HepG2 (cell line): ENCODE data around the gene CACNG7. TPM values are rescaled to one million over a fixed set of nuclear protein-coding genes. Genes with fewer than 3 reads are reported as not detected.

Experiments used
- MEIS2 ChIP-seq: sonication (generic); formaldehyde crosslinking; IDR thresholded peaks from 2 replicates; pipeline ENCODE4 v1.9.0; 2021; ENCODE audit warnings: mild to moderate bottlenecking, missing genetic modification reagents
- SAFB2 ChIP-seq: sonication (generic); formaldehyde crosslinking; IDR thresholded peaks from 2 replicates; pipeline ENCODE4 v1.5.1; 2020; ENCODE audit warnings: missing genetic modification reagents, low read depth, mild to moderate bottlenecking, borderline replicate concordance
- SRY ChIP-seq: sonication (generic); formaldehyde crosslinking; IDR thresholded peaks from 2 replicates; pipeline ENCODE4 v1.8.0; 2022; ENCODE audit warnings: mild to moderate bottlenecking, missing genetic modification reagents
- THAP11 ChIP-seq: IDR thresholded peaks from 2 replicates; pipeline ENCODE4 v1.6.1; 2016; ENCODE audit warnings: missing biosample characterization, missing genetic modification reagents
- ZBTB40 ChIP-seq, 2 experiments: fragments of 450-650 bp in 1 of 2; sonication (generic) in 1 of 2; formaldehyde crosslinking in 1 of 2; IDR thresholded peaks; 2 replicates each; pipeline versions ENCODE4 v1.6.1 to v1.8.0; 2016 to 2022; ENCODE audit warnings: antibody characterized with exemption in 1 of 2, mild to moderate bottlenecking in 1 of 2, missing genetic modification reagents in 1 of 2
- ZNF335 ChIP-seq: sonication (generic); formaldehyde crosslinking; IDR thresholded peaks from 2 replicates; pipeline ENCODE4 v1.4.0; 2020; ENCODE audit warnings: missing genetic modification reagents
- ZNF501 ChIP-seq: sonication (generic); formaldehyde crosslinking; IDR thresholded peaks from 2 replicates; pipeline ENCODE4 v1.5.1; 2020; ENCODE audit warnings: mild to moderate bottlenecking, moderate library complexity, missing genetic modification reagents
- ZNF567 ChIP-seq: sonication (generic); formaldehyde crosslinking; IDR thresholded peaks from 2 replicates; pipeline ENCODE4 v1.8.1; 2023; ENCODE audit warnings: mild to moderate bottlenecking, missing genetic modification reagents, borderline replicate concordance
- polyA plus RNA-seq, 8 experiments: library from polyadenylated mRNA; depleted of rRNA in 3 of 8; stranded (reverse) in 7 of 8; unstranded in 1 of 8; fragments of >200 nt; fragmentation: Illumina TruSeq in 4 of 8; extraction: Trizol in 4 of 8; gene quantifications; 2 replicates each; pipeline versions ENCODE4 v1.2.1 to v1.2.3, GENCODE V29; 2011 to 2016; ENCODE audit warnings: low read depth in 4 of 8, missing spikeins in 1 of 8, mixed read lengths in 1 of 8; ENCODE audit not compliant: insufficient read depth in 1 of 8
- total RNA-seq, 5 experiments: library from RNA; depleted of rRNA; stranded (reverse); fragments of >200 nt; fragmentation: Illumina TruSeq; extraction: Trizol; gene quantifications; 2 replicates each; pipeline ENCODE4 v1.2.3, GENCODE V29; 2016; ENCODE audit warnings: low read depth in 1 of 5
- TF ChIP-seq, protein P1 (sequence below): sonication (generic); formaldehyde crosslinking; IDR thresholded peaks from 2 replicates; pipeline ENCODE4 v1.8.1; 2023; ENCODE audit warnings: mild to moderate bottlenecking, missing genetic modification reagents
- TF ChIP-seq, protein P2 (sequence below): IDR thresholded peaks from 2 replicates; pipeline ENCODE4 v1.6.1; 2016; ENCODE audit warnings: mild to moderate bottlenecking
- TF ChIP-seq, protein P3 (sequence below), 2 experiments: sonication (generic) in 1 of 2; formaldehyde crosslinking in 1 of 2; IDR thresholded peaks; 2 replicates each; pipeline versions ENCODE4 v1.5.1 to v1.6.1; 2011 to 2020; ENCODE audit warnings: borderline replicate concordance in 1 of 2, low read depth in 1 of 2, low read length in 1 of 2, mild to moderate bottlenecking in 1 of 2, missing genetic modification reagents in 1 of 2, moderate library complexity in 1 of 2

Gene CACNG7
- total and polyA plus RNA-seq, 2 of the 13 experiments (the other 11 are each of a cell fraction or from before 2014, with no cell fraction given), result not detected

DNA sequence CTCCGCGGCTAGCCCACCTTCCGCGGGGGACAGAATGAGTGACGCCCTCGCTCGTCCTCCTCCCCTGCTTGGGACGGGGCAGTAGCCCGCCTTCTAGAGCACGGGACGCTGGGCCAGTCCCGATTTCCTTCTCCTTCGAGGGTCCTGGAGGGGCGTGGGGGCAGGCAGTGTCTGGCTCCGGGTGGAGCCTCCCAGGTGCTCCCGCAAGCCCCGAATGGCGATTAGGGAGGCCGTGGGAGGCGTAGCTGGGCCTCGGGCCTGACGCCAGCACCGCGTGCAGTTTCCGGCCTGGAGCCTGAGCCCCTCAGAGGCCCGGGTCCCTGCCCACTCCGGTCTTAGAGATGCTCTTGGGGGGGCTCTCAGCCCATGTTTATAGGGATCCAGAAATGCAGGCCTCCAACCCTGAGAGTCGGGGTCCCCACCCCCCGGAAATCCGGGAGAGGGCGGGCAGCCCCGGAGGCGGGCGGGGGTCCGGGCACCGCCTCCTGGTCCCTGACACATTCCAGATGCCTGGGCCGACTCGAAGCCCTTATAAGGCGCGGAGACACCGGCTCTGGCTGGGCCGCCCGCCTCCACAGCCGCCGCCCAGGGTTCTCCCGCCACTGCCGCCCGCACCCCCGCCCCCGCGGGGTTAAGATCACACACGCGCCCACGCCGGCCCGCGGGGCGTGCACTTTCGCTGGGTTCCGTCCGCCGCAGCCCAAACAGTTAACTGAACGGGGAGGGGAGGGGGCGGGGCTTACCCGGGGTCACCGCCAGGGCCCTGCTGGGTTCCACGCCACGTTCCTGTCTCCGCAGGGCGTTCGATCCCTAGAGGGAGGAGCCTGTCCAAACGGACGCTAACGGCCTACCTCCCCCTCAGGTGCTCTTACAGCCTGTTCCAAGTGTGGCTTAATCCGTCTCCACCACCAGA is 39.9 kb upstream of the CACNG7 start (continued):
- TF ChIP-seq ZBTB40 (IDR thresholded peaks at IDR 0.05) (no peak), ZBTB40 (CRISPR knock-in tag; IDR thresholded peaks at IDR 0.05) (peak; percentile 37; the same call in 1 of the 2 replicates), SAFB2 (CRISPR knock-in tag) (peak; percentile 57; the same call in 1 of the 2 replicates), THAP11 (CRISPR knock-in tag) (peak; percentile 74), ZNF567 (CRISPR knock-in tag) (0 out of 2 replicates have a peak, but pooled peaks have one; percentile 17), MEIS2 (peak; percentile 38; the same call in 1 of the 2 replicates), SRY (CRISPR knock-in tag) (peak; percentile 53; the same call in 1 of the 2 replicates), ZNF501 (CRISPR knock-in tag) (peak; percentile 67; the same call in 1 of the 2 replicates), ZNF335 (CRISPR knock-in tag) (no peak)
- TF ChIP-seq, protein P1, sequence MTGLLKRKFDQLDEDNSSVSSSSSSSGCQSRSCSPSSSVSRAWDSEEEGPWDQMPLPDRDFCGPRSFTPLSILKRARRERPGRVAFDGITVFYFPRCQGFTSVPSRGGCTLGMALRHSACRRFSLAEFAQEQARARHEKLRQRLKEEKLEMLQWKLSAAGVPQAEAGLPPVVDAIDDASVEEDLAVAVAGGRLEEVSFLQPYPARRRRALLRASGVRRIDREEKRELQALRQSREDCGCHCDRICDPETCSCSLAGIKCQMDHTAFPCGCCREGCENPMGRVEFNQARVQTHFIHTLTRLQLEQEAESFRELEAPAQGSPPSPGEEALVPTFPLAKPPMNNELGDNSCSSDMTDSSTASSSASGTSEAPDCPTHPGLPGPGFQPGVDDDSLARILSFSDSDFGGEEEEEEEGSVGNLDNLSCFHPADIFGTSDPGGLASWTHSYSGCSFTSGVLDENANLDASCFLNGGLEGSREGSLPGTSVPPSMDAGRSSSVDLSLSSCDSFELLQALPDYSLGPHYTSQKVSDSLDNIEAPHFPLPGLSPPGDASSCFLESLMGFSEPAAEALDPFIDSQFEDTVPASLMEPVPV (CRISPR knock-in tag), result peak; percentile 90; the same call in 1 of the 2 replicates
- TF ChIP-seq, protein P2, sequence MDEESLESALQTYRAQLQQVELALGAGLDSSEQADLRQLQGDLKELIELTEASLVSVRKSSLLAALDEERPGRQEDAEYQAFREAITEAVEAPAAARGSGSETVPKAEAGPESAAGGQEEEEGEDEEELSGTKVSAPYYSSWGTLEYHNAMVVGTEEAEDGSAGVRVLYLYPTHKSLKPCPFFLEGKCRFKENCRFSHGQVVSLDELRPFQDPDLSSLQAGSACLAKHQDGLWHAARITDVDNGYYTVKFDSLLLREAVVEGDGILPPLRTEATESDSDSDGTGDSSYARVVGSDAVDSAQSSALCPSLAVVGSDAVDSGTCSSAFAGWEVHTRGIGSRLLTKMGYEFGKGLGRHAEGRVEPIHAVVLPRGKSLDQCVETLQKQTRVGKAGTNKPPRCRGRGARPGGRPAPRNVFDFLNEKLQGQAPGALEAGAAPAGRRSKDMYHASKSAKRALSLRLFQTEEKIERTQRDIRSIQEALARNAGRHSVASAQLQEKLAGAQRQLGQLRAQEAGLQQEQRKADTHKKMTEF (CRISPR knock-in tag), result peak; percentile 90; the same call in 1 of the 2 replicates
- TF ChIP-seq, protein P3, sequence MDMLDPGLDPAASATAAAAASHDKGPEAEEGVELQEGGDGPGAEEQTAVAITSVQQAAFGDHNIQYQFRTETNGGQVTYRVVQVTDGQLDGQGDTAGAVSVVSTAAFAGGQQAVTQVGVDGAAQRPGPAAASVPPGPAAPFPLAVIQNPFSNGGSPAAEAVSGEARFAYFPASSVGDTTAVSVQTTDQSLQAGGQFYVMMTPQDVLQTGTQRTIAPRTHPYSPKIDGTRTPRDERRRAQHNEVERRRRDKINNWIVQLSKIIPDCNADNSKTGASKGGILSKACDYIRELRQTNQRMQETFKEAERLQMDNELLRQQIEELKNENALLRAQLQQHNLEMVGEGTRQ (IDR thresholded peaks at IDR 0.05; ENCODE audit: low read depth, low read length), result no peak
- TF ChIP-seq, protein P3 (CRISPR knock-in tag; IDR thresholded peaks at IDR 0.05; ENCODE audit: borderline replicate concordance), result peak; percentile 77; the same call in 1 of the 2 replicates
